Thyroid gland (tissue), 4 donors: Measurements from ENCODE around the gene TCF7L1.

Experiments used
- CTCF ChIP-seq, 6 experiments: fragments of 200-600 bp in 3 of 6; fragments of 450-650 bp in 3 of 6; sonication (generic) in 3 of 6; IDR thresholded peaks; one replicate each; pipeline ENCODE4 v1.5.1; 2016 to 2019; ENCODE audit warnings: antibody characterized with exemption in 6 of 6, mild to moderate bottlenecking in 2 of 6, inconsistent platforms in 1 of 6, moderate library complexity in 1 of 6
- POLR2A ChIP-seq, 2 donors: fragments of 450-650 bp; IDR thresholded peaks; one replicate each; pipeline ENCODE4 v1.6.1; 2017; ENCODE audit warnings: antibody characterized with exemption in 2 of 2, mild to moderate bottlenecking in 2 of 2, moderate library complexity in 1 of 2

GRCh38 chr2:85183076-85183475 lies 49.9 kb downstream of the TCF7L1 start:
- TF ChIP-seq CTCF (IDR thresholded peaks at IDR 0.05) (no peak), POLR2A (IDR thresholded peaks at IDR 0.05) (no peak)
